Activated CD4-positive, alpha-beta T cell treated with anti-CD3 and anti-CD28 coated beads, Interleukin-2, amount 50 U/mL, for 1 hour (primary cell): ENCODE results near the gene KLF7.

Source experiments
- DNase-seq: peaks from one replicate; pipeline ENCODE4 v3.0.0-alpha.2; 2020

Gene KLF7

GRCh38 chr2:207166349-207167098 is 776 bp upstream of the KLF7 start:
- peak; percentile 61 for DNase-seq

- DNase-seq = peak; percentile 93
These were observed 246 bp upstream of the KLF7 start for GRCh38 chr2:207166039-207166348.

- no peak for DNase-seq
These were observed 1.5 kb downstream of the KLF7 start for GRCh38 chr2:207164006-207164831.

GRCh38 chr2:207163756-207164005 is 2.1 kb downstream of the KLF7 start:
- DNase-seq = no peak

- DNase-seq = peak; percentile 20
These were observed 2.5 kb downstream of the KLF7 start for GRCh38 chr2:207163053-207163755.

GRCh38 chr2:207162316-207162715 is 3.4 kb downstream of the KLF7 start:
- no peak for DNase-seq

- no peak for DNase-seq
These were observed 4.3 kb downstream of the KLF7 start for GRCh38 chr2:207161247-207162123.

- DNase-seq = no peak
These were observed 5.6 kb downstream of the KLF7 start for GRCh38 chr2:207160115-207160514.

GRCh38 chr2:207159002-207159401 is 6.7 kb downstream of the KLF7 start:
- DNase-seq = no peak

GRCh38 chr2:207157731-207158130 is 8.0 kb downstream of the KLF7 start:
- no peak for DNase-seq

GRCh38 chr2:207157162-207157481 is 8.6 kb downstream of the KLF7 start:
- DNase-seq = no peak

- DNase-seq = no peak
These were observed 9.1 kb downstream of the KLF7 start for GRCh38 chr2:207156451-207157161.

GRCh38 chr2:207155516-207156444 is 10.0 kb downstream of the KLF7 start:
- DNase-seq = no peak

GRCh38 chr2:207154556-207155510 is 10.9 kb downstream of the KLF7 start:
- no peak for DNase-seq

GRCh38 chr2:207153266-207153975 is 12.3 kb downstream of the KLF7 start:
- DNase-seq = no peak

GRCh38 chr2:207151048-207151447 is 14.7 kb downstream of the KLF7 start:
- no peak for DNase-seq

GRCh38 chr2:207150284-207150683 is 15.5 kb downstream of the KLF7 start:
- DNase-seq = no peak

GRCh38 chr2:207149249-207150213 is 16.2 kb downstream of the KLF7 start:
- DNase-seq = no peak
